ENCODE results near the gene ALG5.

ALG5 gene

DNA sequence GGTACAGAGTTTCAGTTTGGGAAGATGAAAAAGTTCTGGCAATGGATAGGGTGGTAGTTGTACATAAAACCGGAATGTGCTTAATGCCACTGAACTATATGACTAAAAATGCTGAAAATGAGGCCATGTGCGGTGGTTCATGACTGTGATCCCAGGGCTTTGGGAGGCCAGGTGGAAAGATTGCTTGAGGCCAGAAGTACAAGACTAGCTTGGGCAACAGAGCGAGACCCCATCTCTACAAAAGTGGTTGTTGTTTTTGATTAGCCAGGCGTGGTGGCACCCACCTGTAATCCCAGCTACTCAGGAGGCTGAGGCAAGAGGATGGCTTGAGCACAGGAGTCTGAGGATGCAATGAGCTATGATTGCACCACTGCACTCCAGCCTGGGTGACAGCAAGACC lies 91.9 kb downstream of the ALG5 start:
- no peaks in the 10 kb centered on the region for H3K27me3 ChIP-seq (ENCODE audit: control insufficient read depth, insufficient read depth, low read length, poor library complexity, severe bottlenecking)
- no peak overlapping the region for H3K4me3 ChIP-seq (ENCODE audit: insufficient read depth, low read depth, low read length)
- 88 to 95% methylated on average over 4 of the region's 4 CpGs for WGBS, 2 experiments
- no peak overlapping the region for H3K27ac ChIP-seq (ENCODE audit: insufficient read depth, low read depth, low read length, poor library complexity, severe bottlenecking)
- no peaks in the 10 kb centered on the region for H3K4me1 ChIP-seq (ENCODE audit: control insufficient read depth, insufficient read depth, low read length)
- H3K9me3 ChIP-seq (ENCODE audit: control insufficient read depth, low read length), result no peaks in the 10 kb centered on the region
- H3K36me3 ChIP-seq (ENCODE audit: control insufficient read depth, insufficient read depth, low read length), result no peaks in the 10 kb centered on the region

DNA sequence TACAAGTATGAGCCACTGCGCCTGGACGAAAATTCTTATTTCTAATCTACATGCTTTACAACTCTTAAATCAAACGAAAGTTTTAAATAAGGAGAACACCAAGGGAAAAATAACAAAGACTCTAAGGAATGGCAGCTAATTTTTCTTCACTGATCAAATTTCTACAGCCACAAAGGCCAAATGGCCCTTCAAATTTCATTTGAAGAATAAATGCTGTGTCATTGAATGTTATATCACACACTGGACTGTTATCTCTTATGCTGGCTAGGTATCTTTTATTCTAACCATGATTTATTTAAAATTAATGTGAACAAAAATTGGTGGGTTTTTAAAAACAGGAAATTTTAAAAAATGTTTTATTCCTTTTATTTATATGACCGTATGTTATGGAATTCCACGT lies 93.2 kb downstream of the ALG5 start:
- H3K4me3 ChIP-seq (ENCODE audit: insufficient read depth, low read depth, low read length), result no peak overlapping the region
- no peaks in the 10 kb centered on the region for H3K9me3 ChIP-seq (ENCODE audit: control insufficient read depth, low read length)
- H3K27ac ChIP-seq (ENCODE audit: insufficient read depth, low read depth, low read length, poor library complexity, severe bottlenecking), result no peak overlapping the region
- H3K4me1 ChIP-seq (ENCODE audit: control insufficient read depth, insufficient read depth, low read length), result no peaks in the 10 kb centered on the region
- 95 to 96% methylated on average over 3 to 4 of the region's 5 CpGs for WGBS, 2 experiments
- H3K36me3 ChIP-seq (ENCODE audit: control insufficient read depth, insufficient read depth, low read length), result no peaks in the 10 kb centered on the region
- no peaks in the 10 kb centered on the region for H3K27me3 ChIP-seq (ENCODE audit: control insufficient read depth, insufficient read depth, low read length, poor library complexity, severe bottlenecking)

DNA sequence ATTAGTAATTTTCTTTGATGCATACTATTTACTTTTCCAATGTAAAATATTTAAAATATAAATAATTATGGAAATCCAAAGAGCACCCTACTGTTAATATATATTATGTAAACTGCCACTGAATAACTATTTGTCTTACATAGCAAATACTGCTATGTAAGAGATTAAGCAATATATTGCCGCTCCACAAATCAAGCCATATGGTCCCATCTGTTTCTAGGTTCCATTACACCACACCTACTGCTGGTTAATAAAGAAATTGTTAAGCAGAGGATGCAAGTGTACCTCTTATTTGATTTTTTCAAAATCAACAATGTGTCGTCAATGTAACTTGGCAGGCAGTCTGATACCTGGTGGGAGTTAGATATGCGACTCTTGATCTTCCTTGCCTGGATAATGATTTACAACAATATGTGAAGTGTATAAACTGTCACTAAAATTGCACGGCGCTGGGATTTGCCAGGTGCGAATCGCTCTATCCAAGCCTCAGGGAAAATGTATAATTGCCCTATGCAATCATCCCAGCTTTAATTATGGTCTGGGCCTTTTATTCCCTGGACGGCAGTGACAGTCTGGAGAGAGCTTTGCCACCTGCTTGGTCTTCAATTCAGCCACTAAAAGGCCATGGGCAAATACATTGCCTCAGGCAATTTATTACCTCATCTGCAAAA lies 95.1 kb downstream of the ALG5 start:
- 85 to 90% methylated on average over 7 to 8 of the region's 8 CpGs for WGBS, 2 experiments
- Histone ChIP-seq H3K27ac (ENCODE audit: insufficient read depth, low read depth, low read length, poor library complexity, severe bottlenecking) (no peak overlapping the region), H3K36me3 (ENCODE audit: control insufficient read depth, insufficient read depth, low read length) (no peaks in the 10 kb centered on the region), H3K27me3 (ENCODE audit: control insufficient read depth, insufficient read depth, low read length, poor library complexity, severe bottlenecking) (no peaks in the 10 kb centered on the region), H3K4me3 (ENCODE audit: insufficient read depth, low read depth, low read length) (no peak overlapping the region), H3K4me1 (ENCODE audit: control insufficient read depth, insufficient read depth, low read length) (no peaks in the 10 kb centered on the region), H3K9me3 (ENCODE audit: control insufficient read depth, low read length) (no peaks in the 10 kb centered on the region)
